HG02798 (cell line): ENCODE results near the gene RPP38.

ENCODE experiments used
- ATAC-seq: cut with Tn5 transposase; IDR thresholded peaks from one replicate; pipeline ENCODE4 v1.9.1; 2021; ENCODE audit warnings: mild to moderate bottlenecking; ENCODE audit not compliant: unreplicated experiment, poor library complexity

Gene RPP38, protein sequence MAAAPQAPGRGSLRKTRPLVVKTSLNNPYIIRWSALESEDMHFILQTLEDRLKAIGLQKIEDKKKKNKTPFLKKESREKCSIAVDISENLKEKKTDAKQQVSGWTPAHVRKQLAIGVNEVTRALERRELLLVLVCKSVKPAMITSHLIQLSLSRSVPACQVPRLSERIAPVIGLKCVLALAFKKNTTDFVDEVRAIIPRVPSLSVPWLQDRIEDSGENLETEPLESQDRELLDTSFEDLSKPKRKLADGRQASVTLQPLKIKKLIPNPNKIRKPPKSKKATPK

DNA sequence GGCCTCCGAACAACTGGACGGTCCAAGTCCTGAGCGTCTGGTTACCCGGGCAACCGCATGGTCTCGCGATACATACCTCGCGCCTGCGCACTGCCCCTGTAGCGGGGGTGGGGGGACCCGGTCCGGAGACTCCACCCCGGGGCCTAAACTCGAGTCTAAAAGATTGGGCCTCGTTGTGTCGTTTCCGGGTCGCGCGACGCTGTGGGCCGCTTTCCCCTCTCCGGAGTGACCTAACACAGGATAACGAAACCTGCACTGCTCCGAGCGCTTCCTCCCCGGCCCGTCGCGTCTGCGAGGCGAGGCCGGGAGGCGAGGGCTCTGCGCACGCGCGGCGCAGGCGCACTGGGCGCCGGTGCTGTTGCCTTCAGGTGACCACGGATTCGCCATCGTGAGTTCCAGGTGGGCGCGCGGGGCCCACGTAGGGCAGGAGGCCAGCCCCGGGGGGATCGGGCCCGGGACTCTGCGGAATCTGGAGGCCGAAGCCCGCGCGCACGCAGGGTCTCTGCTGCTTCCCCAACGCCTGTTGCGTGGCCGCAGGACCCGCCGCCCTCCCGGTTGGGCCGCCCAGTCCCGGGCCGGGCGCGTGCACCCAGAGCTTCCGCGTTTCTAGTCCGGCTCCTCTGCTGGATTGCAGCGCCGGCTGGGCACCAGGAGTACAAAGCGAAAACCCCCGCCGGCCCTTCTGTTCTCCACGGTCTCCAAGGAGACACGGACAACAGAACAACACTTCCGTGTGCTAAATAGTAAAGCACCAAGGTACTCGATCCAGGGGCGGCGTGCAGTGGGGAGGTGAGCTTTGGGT lies at the start of gene RPP38:
Gene RPP38 (plus strand): TSS at position 345 of the 802 bp plus-strand sequence. CDS start 5,960 bp downstream, outside the sequence.
- peak; percentile 89 for ATAC-seq

DNA sequence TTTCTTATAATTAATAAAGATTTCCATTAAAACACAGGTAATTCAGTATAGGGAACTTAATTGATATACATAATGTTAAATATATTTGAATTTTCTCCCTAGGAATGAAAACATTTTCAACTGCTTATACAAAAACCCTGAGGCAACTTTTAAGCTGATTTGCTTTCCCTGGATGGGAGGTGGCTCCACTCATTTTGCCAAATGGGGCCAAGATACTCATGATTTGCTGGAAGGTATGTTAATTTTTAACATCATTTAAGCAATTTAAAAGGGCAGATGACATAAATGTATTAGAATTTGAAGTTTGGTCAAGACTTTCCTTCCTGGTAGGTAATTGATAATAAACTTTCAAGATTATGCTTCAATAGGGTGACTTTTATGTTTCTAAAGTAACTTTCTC lies 47.6 kb upstream of the RPP38 start:
- no peak for ATAC-seq

DNA sequence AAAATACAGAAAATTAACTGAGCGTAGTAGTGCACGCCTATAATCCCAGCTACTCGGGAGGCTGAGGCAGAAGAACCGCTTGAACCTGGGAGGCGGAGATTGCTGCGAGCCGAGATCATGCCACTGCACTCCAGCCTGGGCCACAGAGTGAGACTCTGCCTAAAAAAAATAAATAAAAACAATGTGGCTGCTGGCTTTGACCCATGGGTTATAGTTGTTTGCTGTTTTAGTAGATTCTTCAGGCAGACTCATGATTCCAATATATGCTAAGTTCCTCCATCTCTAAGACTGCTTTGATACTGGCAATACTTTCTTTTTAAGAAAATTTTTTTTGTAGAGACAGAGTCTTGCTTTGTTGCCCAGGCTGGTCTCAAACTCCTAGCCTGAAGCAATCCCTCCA lies 45.0 kb upstream of the RPP38 start:
- no peak for ATAC-seq

DNA sequence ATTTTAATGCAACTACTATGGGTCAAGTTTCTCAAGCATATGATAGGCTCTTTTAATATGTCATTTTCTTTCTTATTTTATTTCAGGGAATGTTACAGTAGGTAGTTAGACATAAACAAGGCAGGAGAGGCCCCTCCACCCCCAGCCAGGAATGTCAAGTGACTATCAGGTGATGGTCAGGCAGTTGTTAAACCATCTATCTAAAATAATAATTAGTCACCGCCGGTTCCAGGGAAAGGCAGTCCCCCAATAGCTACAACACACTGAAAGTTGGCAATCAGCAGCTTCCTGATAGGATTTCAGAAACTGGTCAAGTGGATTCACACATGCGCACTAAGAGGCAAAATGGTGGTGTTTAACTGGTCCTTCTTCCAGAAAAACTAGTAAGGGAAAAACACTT lies 44.1 kb upstream of the RPP38 start:
- no peak for ATAC-seq

DNA sequence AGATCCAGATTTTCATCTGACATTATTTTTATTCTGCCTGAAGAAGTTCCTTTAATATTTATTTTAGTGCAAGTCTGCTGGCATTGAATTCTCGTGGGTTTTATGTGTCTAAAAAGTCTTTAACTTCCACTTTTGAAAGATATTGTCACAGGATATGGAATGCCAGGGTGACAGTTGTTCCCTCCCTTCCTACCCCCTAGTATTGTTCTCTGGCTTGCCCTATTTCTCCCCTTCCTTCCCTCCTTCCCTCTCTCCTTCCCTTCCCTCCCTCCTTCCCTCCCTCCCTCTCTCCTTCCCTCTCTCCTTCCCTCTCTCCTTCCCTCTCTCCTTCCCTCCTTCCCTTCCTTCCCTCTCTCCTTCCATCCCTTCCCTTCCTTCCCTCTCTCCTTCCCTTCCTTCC lies 38.5 kb upstream of the RPP38 start:
- ATAC-seq, result no peak

DNA sequence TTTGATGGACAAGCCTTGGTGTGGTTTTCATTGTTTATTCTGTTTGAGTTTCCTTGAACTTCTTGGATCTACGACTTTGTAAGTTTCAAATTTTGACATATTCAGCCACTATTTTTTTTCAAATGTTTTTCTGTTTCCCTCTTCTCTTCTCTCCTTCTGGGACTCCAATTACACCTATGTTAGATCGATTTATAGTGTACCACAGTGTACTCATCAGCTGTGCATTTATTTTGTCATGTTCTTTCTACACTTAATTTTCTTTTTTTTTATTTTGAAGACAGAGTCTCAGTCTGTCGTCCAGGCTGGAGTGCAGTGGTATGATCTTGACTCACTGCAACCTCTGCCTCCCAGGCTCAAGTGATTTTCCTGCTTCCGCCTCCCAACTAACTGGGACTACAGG lies 37.2 kb upstream of the RPP38 start:
- ATAC-seq, result no peak

DNA sequence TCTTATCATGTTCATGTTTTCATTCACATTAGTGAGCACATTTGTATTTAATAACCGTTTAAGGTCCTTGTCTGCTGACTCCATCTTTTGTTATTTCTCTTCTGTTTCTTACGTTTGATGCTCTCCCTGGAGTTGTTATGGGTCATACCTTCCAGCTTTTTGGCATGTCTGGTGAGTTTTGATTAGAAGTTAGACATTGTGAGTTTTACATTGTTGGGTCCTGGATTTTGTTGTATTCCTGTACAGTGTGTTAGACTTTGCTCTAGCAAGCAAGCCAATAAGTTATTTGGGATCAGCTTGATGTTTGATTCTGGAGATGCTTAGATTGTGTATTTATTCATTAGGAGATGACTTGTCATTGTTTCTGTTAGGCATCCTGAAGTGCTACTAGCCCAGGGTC lies 36.5 kb upstream of the RPP38 start:
- no peak for ATAC-seq

DNA sequence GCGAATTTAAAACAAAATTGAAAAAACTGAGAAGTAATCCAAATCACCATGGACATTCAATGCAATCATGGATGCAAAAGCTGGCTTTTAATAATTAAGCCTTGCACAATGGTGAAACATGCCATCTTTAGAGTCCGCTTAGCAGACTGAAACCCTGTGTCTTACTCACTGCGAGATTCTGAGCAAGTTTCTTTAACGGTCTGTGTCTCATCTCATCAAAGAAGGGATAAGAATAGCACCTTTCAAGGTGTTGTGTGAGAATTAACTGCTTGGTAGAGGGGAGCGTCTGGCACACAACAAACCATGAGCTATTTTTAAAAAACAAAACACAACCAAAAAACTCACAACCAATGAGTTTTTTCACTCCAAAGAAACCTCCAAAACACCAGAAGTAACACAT lies 30.0 kb upstream of the RPP38 start:
- ATAC-seq, result peak; percentile 75

DNA sequence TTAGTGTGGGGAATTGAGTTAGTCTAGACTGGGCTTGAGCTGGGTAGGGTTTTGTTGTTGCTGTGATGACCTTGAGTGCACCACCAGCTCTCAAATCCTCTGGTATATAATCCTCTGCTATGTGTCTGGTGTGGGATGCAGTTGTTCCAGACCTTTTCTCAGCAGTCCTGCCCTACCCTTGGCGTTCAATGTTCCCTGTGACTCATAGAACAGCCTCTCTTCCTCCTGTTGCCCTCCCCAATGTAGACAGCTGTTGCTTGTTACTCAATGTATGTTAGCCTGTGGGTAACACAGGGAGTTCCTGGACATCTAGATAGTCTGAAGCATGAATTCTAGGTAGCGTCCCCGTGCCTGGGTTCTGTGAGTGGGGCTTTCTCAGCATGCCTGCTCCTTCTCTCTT lies 28.4 kb upstream of the RPP38 start:
- ATAC-seq, result no peak

DNA sequence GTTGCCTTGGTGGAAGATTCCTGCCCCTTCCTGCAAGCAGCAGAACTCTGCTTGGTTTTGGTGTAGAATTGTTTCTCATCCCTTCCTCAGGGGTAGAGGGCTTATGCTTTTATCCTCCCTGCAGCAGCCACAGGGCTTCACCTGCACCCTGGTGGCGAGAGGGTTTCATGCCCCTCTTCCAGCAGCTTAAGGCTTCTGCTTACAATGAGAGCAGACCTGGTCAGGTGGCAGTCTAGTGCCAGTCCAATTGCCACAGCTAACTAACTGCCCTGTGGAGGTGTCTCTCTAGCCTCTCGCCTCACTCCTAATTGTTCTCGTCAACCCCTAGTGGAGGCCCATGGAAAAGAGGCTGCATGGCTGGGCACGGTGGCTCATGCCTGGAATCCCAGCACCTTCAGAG lies 27.9 kb upstream of the RPP38 start:
- no peak for ATAC-seq

DNA sequence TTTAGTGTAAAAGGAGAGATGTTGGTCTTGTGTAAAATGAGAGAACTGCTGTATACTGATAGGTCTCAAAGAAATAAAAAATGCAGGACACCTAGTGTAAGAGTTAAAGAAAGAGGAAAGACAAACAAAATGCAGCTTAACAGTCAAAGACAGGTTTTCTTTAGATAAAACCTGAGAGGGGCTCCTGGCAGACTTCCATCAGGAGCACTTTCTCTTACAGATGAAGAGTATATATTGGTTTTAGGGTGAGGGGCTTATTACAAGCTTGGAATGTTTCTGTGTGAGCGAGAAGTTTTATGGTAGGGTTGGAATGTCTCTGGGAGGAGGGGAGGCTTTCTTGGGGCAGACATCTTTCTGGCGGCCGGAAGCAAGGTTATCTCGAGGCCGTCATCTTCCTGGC lies 24.8 kb upstream of the RPP38 start:
- no peak for ATAC-seq

DNA sequence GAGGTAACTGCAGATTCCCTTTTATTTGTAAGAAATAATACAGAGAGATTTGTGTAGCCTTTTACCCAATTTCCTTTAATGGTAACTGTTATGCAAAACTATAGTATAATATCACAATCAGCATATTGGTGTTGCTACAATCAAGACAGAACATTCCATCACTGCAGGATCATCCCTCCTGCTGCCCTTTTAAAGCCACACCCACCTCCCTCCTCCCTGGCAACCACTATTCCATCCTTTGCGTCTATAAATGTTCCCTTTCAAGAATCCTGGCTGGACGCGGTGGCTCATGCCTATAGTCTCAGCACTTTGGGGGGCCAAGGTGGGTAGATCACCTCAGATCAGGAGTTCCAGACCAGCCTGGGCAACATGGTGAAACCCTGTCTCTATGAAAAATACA lies 21.7 kb upstream of the RPP38 start:
- ATAC-seq, result no peak

DNA sequence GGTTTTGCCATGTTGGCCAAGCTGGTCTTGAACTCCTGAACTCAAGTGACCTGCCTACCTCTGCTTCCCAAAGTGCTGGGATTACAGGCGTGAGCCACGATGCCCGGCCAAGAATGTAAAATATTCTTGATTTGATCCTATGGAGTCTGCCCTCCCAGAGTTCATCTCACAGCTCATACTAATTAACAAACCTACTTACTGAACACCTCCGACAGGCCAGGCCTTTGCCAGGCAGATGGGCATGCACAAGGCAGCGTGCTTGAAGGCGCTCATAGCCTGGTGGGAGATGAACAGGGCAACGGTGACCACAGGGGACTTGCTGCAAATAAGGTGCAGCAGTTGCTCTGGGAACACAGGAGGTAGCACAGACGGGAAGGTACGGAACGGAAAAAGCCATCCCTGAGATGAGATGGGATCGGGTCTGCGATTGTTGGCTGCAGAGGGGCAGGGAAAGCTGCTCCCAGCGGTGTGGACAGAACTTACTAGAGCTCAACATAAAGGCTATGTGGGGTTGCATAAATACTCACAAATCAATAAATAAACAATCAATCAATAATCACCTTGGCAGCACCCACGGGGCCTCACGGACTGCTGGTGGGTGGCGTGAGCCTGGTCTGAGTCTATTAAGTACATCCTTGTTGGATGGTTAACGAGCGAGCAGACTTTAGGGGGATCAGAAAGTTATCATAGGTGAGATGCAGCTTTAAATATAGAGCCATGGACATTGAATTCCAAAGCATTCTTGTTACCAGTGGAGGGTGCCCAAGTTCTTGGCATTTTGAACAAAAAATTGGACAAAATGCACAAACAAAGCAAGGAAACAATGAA lies 13.3 kb upstream of the RPP38 start:
- ATAC-seq, result no peak

DNA sequence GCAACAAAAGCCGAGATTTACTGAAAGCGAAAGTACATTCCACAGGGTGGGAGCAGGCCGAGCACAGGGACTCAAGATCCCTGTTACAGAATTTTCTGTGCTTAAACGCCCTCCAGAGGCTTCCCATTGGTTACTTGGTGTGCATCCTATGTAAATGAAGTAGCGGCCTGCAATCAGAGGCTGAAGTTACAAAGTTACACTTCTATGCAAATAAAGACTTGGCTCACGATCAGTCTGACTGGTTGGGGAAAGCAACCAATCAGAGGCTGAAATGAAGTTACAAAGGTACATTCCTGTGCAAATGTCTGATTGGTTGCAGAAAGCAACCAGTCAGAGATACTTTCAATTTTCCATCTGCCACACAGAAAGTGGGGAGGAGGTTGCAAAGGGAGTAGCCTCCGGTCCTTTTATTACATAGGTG lies 12.6 kb upstream of the RPP38 start:
- no peak for ATAC-seq

DNA sequence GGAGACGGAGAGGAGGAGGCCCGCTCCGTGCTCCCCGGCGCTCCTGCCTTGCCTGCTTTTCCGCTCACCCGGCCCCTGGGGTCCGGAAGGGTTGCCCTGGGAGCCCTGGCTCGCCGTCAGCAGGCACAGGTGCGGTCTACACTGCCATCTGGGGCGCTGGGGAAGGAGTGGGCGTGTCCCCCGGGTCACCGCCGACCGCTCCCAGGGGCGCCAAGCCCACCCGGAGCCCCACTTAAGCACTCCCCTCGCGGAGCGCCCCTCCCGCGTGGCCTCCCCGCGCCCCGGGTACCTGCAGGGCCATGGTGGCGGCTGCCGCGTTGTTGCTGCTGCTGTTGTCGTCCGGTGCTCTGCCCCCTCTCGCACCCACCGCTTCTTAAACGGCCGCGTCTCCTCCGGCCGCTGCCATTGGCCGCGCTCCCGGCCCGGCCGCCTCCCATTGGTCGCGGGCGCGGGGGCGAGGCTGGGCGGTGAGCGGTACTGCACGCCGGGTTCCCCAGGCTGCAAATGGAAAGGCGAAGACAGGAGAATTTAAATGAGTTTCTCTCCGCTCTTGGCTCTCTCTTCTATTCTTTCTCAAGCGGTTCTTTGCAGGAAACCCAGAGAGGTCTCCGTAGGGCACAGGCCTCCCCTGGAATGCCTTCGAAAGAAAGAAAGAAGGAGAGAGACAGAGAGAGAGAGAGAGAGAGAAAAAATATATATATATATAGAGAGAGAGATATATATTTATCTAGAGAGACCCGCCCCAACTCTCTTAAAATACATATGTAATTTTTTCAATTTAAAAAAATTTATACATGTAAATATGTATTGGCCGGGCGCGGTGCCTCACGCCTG lies 8.5 kb upstream of the RPP38 start, which contains the start of gene ACBD7:
Gene ACBD7 (minus strand): TSS at position 349 of the 834 bp plus-strand sequence. CDS start 48 bp downstream, at position 301.
- ATAC-seq, result peak; percentile 99

DNA sequence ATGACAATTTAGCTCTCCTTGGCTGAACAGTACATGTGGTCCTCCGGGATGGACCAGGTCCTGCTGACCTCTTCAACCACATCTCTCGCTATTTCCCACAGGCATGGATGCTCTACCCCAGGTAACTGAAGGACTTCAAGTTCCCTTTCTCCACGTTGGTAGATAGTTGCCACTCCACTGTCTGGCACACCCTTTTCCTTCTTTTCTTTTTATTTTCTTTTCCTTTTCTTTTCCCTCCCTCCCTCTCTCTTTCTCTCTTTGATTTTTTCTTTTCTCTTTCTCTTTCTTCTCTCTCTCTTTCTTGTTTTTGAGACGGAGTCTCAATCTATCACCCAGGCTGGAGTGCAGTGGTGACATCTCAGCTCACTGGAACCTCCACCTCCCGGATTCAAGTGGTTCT lies 5.7 kb upstream of the RPP38 start:
- no peak for ATAC-seq

DNA sequence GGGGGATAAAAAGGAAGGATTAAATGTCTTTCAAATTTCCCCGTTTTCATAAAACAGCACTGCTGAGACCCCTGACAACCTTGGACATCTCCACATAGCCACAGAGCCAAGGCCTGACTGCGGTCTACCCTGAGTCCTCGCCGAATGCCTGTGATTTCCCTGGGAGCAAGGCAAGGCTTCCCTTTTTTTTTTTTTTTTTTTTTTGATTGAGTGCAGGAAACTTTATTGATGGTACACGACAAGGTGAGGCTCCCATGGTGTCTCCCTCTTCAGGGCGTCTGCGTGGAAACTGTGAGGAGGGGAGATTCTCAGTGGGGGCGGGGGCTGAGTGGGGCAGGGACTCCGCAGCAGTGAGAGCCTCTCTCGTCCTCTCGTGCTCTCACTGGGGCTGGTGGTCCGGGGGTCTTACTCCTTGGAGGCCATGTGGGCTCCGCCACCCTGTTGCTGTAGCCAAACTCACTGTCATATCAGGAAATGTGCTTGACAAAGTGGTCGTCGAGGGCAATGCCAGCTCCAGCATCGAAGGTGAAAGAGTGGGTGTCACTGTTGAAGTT lies 4.2 kb upstream of the RPP38 start:
- no peak for ATAC-seq

DNA sequence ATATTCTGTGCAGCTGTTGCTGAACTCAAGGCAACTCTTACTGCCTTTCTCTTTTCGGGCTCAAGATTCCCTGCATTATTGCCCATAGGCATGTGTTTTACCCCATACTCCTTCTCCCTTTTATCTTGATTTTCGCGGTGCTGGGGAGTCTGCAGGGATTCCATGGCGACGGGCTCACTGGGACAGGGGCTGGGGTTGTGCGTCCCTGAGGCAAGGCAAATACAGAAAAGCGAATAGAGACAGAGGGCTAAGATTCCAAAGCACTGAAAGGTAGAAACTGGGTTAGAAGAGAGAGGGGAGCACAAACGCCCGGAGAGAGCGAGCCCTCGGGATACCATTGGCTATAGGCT lies 519 bp upstream of the RPP38 start:
- ATAC-seq, result peak; percentile 16

DNA sequence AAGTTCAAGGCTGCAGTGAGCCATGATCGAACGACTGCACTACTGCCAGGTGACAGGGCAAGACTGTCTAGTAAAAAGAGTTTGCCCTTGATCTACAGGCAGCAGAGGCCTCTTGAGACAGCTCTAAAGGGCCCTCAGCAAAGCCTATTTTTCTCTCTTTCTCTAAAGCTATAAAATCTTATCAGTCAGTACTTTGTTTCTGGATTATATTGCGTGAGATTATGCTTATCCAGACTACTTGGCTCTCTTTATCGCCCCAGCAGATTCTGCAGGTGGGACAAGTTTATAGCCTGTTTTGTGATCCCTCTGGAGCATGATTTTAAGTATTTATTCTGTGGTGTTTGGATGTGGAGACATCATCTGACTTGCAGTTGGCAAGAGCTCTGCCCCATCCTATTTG lies 2.7 kb downstream of the RPP38 start:
- ATAC-seq, result no peak

DNA sequence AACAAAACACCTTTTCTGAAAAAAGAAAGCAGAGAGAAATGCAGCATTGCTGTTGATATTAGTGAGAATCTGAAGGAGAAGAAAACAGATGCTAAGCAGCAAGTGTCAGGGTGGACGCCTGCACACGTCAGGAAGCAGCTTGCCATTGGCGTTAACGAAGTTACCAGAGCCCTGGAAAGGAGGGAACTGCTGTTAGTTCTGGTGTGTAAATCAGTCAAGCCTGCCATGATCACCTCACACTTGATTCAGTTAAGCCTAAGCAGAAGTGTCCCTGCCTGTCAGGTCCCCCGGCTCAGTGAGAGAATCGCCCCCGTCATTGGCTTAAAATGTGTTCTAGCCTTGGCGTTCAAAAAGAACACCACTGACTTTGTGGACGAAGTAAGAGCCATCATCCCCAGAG lies 6.4 kb downstream of the RPP38 start:
- no peak for ATAC-seq
